ENCODE measurements around the gene C15orf62.

Gene C15orf62

DNA sequence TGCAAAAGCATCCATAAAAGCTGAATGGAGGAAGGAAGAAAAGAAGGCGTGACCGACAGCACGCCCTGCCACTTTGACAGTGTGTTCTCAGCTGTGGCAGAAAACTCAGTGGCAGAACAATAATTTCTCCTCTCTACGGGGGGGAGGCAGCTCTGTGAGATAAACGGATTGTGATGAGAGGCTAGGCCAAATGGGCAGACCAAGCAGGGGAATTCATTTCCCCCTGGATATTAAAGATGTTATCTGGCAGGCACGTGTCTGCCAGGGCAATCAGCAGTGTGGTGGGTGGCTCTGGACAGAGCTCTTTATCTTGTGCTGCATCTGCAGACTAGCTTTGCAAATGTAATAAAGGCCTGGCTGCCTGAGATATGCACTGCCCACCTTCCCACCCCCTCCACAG is 12.8 kb upstream of the C15orf62 start:
- DNase-seq: no peak

- no peak for DNase-seq
These were observed 9.8 kb upstream of the C15orf62 start for GRCh38 chr15:40759961-40760360.

DNA sequence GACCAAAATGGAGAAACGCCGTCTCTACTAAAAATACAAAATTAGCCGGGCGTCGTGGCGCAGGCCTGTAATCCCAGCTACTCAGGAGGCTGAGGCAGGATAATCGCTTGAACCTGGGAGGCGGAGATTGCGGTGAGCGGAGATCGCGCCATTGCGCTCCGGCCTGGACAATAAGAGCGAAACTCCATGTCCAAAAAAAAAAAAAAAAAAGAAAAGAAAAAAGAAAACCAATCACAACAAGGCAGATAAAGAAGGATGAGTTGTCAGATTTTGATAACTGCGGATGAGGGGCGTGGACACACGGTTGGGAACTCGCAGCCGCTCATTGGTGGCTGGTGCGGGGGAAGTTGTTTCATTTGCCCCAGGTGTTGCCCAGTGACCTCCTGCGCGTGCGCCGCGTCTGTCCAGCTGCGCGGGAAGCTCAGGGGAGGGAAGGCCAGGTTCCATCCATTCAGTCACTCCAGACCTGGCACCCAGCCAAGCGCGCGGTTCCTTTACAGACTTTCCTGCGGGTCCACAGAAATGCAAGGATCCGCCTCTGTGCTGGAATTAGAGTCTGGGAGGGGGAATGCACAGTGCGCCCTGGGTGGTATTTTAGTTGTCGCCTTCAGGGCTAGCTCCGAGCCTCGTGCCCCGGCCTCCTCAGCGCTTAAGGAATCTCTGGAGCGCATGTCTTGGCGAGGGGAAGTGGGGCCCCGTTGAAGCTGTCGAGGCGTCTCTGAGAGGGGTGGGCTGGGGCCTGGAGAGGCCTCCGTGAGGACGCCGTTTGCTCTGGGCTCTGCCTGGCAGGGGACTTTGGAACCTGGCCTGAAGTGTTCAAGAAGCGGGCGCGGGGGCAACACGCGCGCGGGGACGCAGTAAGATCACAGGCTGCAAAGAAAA is 6.6 kb upstream of the C15orf62 start:
- DNase-seq: no peak

DNA sequence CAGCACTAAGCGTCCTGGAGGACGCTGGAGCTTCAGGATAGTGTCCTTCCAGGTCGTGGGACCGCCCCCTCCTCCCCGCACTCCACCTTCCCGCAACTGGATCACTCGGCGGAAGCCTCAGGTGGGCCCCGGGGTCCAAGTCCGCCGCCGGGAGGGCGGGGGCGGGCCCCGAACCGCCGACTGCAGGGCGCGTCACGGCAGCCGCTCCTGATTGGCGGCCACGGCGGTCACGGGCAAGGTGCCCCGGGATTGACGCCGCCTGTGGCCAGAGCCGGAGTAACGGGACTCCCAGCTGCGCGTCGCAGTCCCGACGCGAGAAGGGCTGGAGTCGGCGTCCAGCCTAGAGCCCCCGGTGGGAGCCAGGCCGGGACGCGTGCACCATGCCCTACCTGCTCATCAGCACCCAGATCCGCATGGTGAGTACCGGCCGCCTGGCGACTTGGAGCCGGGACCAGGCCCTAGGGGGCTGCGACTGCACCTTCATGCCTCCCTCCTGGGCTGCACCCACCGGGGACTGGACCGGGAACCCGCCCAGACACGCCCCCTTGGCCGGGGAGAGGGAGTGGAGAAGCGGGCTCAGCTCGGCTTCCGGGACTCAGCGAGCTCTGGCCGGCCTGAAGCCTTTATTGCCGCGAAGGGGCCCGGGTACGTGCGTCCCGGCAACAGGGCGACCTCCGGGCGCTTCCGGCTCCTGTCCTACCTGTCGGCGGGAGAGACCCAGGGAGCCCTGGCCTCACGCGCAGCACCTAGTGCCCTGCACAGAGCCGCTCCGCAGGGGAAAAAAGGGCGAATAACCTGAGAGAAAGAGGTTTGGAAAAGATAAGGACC is 5.8 kb upstream of the C15orf62 start, which contains the start of gene GCHFR:
TSS of gene GCHFR (plus strand) at position 268 of the 828 bp plus-strand sequence. CDS start at position 381, 113 bp downstream.
- DNase-seq: no peak

GRCh38 chr15:40764629-40765103 is 5.1 kb upstream of the C15orf62 start:
- no peak for DNase-seq

DNA sequence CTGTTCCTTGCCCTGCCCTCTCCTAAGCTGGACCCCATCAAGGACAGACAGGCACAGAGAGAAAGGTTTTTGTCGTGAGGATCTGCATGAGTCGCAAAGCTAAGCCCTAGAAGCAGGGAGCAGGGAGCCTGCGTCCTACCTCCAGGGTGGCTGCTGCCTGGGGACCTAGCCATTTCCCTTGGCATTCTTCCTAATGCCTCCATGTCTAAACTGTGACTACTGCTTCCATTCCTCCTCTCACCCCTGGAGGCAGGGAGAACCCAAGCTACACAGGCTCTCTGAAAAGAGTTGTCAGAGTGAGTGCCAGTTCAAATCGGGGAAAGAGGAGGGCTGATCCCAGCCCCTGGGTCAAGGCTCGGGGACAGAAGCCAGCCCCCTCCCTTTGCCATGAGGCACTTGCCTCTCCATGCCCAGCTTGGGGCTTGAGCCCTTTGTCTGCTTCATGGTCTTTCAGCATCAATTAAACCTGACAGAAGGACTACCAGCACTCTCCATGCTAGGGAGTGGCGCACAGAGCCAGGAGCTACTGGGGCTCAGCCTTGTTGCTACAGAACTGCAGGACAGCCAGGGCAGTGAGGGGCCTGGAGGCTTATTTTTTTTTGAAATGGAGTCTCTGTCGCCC is 3.5 kb upstream of the C15orf62 start:
- no peak for DNase-seq

GRCh38 chr15:40766906-40767837 is 2.6 kb upstream of the C15orf62 start:
- no peak for DNase-seq

DNA sequence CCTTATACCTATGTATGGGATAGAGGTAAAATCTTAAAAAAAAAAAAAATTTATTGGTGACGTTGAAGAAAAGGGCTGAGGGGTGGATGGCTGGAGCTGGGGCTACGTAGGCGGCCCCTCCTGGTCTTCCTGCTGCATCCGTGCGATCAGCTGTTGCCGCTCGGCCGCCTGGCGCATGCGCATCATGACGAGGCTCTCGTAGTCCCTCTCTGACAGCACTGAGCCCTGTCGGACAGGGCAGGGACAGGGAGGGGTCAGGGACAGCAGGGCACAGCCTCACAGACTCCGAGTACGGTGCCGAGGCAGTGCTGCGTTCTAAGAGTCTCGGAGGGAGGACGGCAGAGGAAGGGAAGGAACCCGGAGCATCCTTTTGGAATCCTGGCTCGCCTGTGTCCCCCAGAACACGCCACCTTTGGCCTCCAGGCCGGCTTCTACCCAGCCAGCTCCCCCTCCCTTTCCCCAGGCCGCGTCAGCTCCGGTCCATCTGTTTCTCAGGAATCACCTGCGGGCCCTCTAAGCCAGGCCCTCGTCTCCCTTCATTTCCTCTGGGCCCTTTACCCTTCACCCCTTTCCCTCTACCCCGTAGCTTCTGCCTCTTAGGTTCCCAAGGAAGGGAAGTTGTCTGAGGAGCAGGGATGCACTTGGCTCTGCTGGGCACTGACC is 1.8 kb upstream of the C15orf62 start:
- DNase-seq: no peak

DNA sequence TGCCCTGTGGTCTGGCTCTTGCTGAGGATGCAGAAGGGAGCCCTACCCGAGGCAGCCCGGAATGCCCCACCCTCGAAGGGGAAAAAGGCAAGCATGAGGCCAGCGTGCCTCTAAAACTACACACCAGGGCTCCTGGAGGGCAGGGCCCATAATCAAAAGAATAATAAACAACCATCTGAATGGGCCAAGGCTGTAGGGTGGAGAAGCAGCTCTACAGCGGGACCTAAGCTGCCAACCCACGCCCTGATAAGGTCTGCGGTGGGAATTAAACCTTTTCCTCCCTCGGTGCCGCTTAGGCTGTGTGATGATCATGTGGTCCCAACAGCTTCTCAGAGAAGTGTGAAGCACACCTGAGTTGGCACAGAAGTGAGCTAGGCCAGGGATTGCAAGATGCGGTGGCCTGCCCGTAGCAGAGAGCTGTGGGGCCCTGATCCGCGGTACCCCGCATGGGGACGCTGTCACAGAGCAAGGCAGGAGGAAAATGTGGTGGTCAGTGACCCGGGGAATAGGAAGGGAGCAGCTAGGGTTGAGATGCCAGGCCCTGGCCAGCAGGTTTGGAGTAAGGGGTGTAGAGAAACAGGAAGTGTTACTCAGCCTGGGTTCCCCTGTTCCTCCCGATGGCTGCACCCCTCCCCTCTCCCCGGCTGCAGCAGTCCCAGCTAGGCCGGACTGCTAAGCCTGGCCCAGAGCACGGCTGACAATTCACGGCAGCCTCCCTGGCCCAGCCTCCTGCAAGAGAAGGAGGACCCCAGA is 1.1 kb upstream of the C15orf62 start:
- DNase-seq: no peak

- DNase-seq: peak; percentile 45
These were observed 454 bp downstream of the C15orf62 start for GRCh38 chr15:40770147-40770721.

- no peak for DNase-seq
These were observed 1.5 kb downstream of the C15orf62 start for GRCh38 chr15:40771242-40771641.

DNA sequence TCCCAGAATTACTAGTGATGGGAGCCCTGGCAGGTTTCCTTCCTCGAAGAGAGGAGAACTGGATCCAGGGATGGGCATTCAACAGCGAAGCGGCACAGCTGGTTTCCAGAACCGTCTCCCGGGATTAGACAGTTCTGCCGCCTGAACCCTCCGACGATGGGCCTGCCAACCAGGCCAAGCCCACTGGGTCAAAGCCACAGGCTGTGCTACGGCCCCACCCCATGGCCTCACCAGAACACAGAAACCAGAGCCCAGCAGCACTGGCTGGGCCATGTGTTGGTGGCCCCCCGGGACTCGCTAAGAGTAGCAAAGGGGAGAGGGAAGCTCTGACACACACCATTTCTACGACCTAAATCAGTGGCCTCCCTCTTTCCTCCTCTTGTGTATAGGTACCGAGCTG is 2.2 kb downstream of the C15orf62 start:
- no peak for DNase-seq

DNA sequence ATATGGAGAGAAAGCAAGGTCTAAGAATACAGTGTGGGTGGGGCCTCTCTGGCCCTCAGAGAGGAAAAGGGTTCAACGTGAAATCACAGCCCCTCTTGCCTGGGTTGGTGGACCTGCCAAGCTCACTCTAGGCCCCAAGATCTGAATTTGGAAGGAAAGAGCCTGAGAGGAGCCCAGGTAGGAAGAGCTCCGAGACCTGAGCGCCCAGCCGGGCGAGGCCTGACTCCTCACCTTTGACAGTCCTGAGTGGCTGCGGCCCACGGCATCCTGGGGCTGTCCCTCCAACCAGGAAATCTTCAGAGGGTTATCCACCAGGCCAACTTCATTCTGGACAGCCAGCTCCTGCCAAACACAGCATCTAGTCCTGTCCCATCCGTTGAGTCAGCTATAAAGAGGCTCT is 3.7 kb downstream of the C15orf62 start:
- DNase-seq: no peak

GRCh38 chr15:40773902-40774301 is 4.1 kb downstream of the C15orf62 start:
- no peak for DNase-seq

- DNase-seq: no peak
These were observed 5.2 kb downstream of the C15orf62 start for GRCh38 chr15:40775007-40775406.

GRCh38 chr15:40775740-40776536 is 6.2 kb downstream of the C15orf62 start:
- no peak for DNase-seq

DNA sequence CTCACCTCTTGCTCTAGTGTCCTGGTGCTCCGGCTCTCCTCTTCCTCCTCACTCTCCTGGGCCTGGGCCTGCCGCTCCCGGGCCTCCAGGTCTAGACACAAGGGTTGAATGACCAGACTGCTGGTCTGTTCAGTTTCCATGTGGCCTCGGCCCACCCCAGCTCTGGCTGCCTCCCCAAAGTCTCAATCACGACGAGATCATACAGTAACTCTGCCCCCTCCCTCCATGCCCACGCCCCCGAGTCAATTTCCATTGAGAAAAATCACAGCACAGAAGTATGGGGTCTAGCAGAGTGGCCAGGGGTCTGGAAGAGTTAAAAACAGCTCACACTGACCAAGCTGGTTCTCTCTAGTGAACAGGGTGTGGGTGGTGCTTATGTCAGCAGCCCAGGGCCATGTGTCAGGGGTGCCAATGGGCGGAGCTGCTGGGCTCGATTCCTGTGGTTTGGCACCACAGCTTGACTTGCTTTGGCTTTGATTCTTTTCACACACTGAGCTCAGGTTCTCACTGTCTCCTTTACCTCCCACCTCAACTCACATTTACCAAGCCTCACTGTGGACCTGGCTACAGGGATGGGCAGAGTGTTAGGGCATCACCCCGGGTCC is 6.9 kb downstream of the C15orf62 start:
- DNase-seq: no peak

- DNase-seq: peak; percentile 80
These were observed 12.9 kb downstream of the C15orf62 start for GRCh38 chr15:40782609-40783227.

- no peak for DNase-seq
These were observed 15.4 kb downstream of the C15orf62 start for GRCh38 chr15:40785164-40785563.
